CD8-positive, alpha-beta memory T cell (primary cell): ENCODE data around the gene FBXO34. TPM values are rescaled to one million over a fixed set of nuclear protein-coding genes. Genes with fewer than 3 reads are reported as not detected.

Experiments used
- CTCF ChIA-PET: fragments of 350-600 bp; sonication (Branson Sonifier 250); formaldehyde crosslinking; loops from one replicate; lab custom pipeline; 2021; ENCODE audit warnings: antibody characterized with exemption; lab: Charles Lee
- POLR2A ChIA-PET: fragments of 350-600 bp; sonication (Branson Sonifier 250); formaldehyde crosslinking; loops from one replicate; lab custom pipeline; 2021; ENCODE audit warnings: antibody characterized with exemption; lab: Charles Lee
- DNase-seq, 5 donors: peaks; one replicate each; pipeline versions ENCODE4 v3.0.0 to v3.0.0-alpha.2; 2020 to 2022; ENCODE audit warnings: mixed read lengths in 1 of 5
- H3K27ac ChIP-seq: one replicate; pipeline ENCODE4 v1.7.0; 2013; ENCODE audit warnings: low read depth, mild to moderate bottlenecking, low read length, moderate library complexity
- H3K27me3 ChIP-seq: 2 replicates; pipeline ENCODE4 v1.7.0; 2013; ENCODE audit warnings: low read length, mild to moderate bottlenecking; ENCODE audit not compliant: insufficient read depth, poor library complexity, severe bottlenecking
- H3K36me3 ChIP-seq: 2 replicates; pipeline ENCODE4 v1.7.0; 2013; ENCODE audit warnings: mild to moderate bottlenecking, low read length, moderate library complexity; ENCODE audit not compliant: insufficient read depth
- H3K4me1 ChIP-seq: 2 replicates; pipeline ENCODE4 v1.7.0; 2013; ENCODE audit warnings: mild to moderate bottlenecking, low read length, moderate library complexity; ENCODE audit not compliant: insufficient read depth
- H3K4me3 ChIP-seq: 2 replicates; pipeline ENCODE4 v1.7.0; 2013; ENCODE audit warnings: mild to moderate bottlenecking, low read length
- H3K9me3 ChIP-seq: 2 replicates; pipeline ENCODE4 v1.7.0; 2013; ENCODE audit warnings: mild to moderate bottlenecking, low read length
- H3K27ac Mint-ChIP-seq, 8 donors: one replicate each; pipeline ENCODE4 v1.8.0; 2020 to 2021; ENCODE audit warnings: mixed read lengths in 8 of 8, mild to moderate bottlenecking in 6 of 8, inconsistent platforms in 3 of 8, moderate library complexity in 3 of 8
- H3K27me3 Mint-ChIP-seq, 2 donors: one replicate each; pipeline ENCODE4 v1.8.0; 2020 to 2021; ENCODE audit warnings: mixed read lengths in 2 of 2, mild to moderate bottlenecking in 1 of 2, moderate library complexity in 1 of 2
- H3K36me3 Mint-ChIP-seq, 3 donors: one replicate each; pipeline ENCODE4 v1.8.0; 2020 to 2021; ENCODE audit warnings: mixed read lengths in 3 of 3, inconsistent platforms in 1 of 3, mild to moderate bottlenecking in 1 of 3
- H3K4me1 Mint-ChIP-seq, 3 donors: one replicate each; pipeline ENCODE4 v1.8.0; 2020 to 2021; ENCODE audit warnings: mixed read lengths in 3 of 3, inconsistent platforms in 1 of 3, mild to moderate bottlenecking in 1 of 3
- H3K4me3 Mint-ChIP-seq, 7 donors: one replicate each; pipeline ENCODE4 v1.8.0; 2020 to 2021; ENCODE audit warnings: mixed read lengths in 7 of 7, mild to moderate bottlenecking in 6 of 7, moderate library complexity in 4 of 7, inconsistent platforms in 2 of 7
- H3K9me3 Mint-ChIP-seq, 5 donors: one replicate each; pipeline ENCODE4 v1.8.0; 2020 to 2022; ENCODE audit warnings: mixed read lengths in 5 of 5, mild to moderate bottlenecking in 3 of 5, moderate library complexity in 2 of 5, inconsistent platforms in 1 of 5
- polyA plus RNA-seq: library from polyadenylated mRNA; unstranded; fragments of 300-500 nt; fragmentation: Illumina TruSeq; gene quantifications from one replicate; pipeline ENCODE4 v1.2.3, GENCODE V29; 2021
- total RNA-seq, 2 experiments: library from RNA; stranded (reverse); gene quantifications; one replicate each; pipeline ENCODE4 v1.2.3, GENCODE V29; 2021

FBXO34 gene
- total and polyA plus RNA-seq, 3 experiments from 2014 or later = 16.2 to 37.1 (median 17.9) TPM

DNA sequence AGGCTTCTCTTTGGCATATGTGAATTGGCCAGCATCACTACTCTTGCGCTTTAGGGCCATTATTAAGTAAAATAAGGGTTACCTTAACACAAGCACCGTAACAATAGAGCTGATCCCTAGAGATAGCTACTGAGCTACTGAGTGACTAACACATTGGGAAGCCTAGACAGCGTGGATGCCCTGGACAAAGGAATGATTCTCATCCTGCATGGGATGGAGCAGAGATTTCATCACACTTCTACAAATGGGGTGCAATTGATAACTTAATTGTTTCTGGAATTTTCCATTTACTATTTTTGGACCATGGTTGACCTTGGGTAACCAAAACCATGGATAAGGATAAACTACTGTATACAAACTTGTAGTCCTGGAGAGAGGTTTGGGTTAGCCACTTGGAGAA, 57.1 kb downstream of the FBXO34 start:
- Histone ChIP-seq H3K9me3 (no peaks in the 10 kb centered on the region), H3K36me3 (no peaks in the 10 kb centered on the region), H3K4me1 (peaks cover 27% of the 10 kb centered on the region), H3K27ac (no peak overlapping the region), H3K27me3 (no peaks in the 10 kb centered on the region), H3K4me3 (no peak overlapping the region)
- peak overlapping the region in 3 of 8 donors; percentile 7 to 53 (median 14) for H3K27ac Mint-ChIP-seq
- no peak for DNase-seq
- ChIA-PET POLR2A (no interaction called here), CTCF (interaction anchor here (2.3 kb wide), 1 partner anchor 58 kb away, joined by 6 read pairs; no protein-coding TSS in a partner anchor)
- peak overlapping the region in 1 of 7 donors; percentile 24 for H3K4me3 Mint-ChIP-seq
- peaks cover 60 to 73% (median 67%) of the 10 kb centered on the region in 3 donors for H3K4me1 Mint-ChIP-seq
- no peaks in the 10 kb centered on the region for H3K27me3 Mint-ChIP-seq
- H3K9me3 Mint-ChIP-seq = no peaks in the 10 kb centered on the region
- peaks cover 0 to 18% (median 0%) of the 10 kb centered on the region in 3 donors for H3K36me3 Mint-ChIP-seq

DNA sequence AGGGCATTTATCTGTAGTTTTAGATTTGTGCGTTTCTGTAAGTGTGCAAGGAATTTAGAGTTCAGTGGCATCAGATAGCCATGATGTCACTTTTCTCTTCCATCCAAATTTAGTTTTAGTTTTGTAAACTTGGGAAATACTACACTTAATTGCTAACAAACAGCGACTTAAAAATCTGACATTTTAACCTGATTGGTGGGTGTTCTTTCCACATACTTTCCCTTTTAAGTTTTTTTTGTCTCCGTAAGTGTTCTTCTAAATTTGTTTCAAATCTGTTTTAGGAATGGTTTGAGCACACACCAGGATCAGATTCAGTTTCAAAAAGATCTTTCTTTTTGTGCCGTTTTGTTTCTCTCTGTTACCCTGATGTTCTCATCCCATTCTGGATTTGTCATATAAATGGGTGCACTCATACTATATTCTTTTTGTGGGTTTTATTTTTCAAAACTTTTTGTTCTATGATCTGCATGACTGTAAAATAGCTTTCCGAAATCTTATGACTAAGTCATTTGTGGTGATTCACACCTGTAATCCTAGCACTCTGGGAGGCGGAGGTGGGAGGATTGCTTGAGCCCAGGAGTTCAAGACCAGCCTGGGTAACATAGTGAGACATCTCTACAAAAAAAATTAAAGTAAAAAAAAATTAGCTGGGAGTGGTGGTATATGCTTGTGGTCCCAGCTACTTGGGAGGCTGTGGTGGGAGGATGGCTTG, 58.9 kb downstream of the FBXO34 start:
- Mint-ChIP-seq H3K4me1 (peaks cover 73 to 83% (median 77%) of the 10 kb centered on the region in 3 donors), H3K36me3 (peaks cover 0 to 5% (median 0%) of the 10 kb centered on the region in 3 donors), H3K4me3 (peak overlapping the region in 1 of 7 donors; percentile 48), H3K27ac (peak overlapping the region in 6 of 8 donors; percentile 37 to 83 (median 63)), H3K27me3 (no peaks in the 10 kb centered on the region), H3K9me3 (no peaks in the 10 kb centered on the region)
- POLR2A ChIA-PET = interaction anchor here (0.5 kb wide), 1 partner anchor 31 kb away, joined by 3 read pairs; no protein-coding TSS in a partner anchor
- H3K27ac ChIP-seq = no peak overlapping the region
- CTCF ChIA-PET = interaction anchor here (1.0 to 2.0 kb wide), 5 partner anchors 13 to 59 kb away, joined by 3 to 5 read pairs (median 4); partner anchors contain the start of gene FBXO34
- H3K27me3 ChIP-seq = no peaks in the 10 kb centered on the region
- no peaks in the 10 kb centered on the region for H3K9me3 ChIP-seq
- H3K4me3 ChIP-seq = no peak overlapping the region
- no peak for DNase-seq
- H3K36me3 ChIP-seq = no peaks in the 10 kb centered on the region
- peaks cover 46% of the 10 kb centered on the region for H3K4me1 ChIP-seq

DNA sequence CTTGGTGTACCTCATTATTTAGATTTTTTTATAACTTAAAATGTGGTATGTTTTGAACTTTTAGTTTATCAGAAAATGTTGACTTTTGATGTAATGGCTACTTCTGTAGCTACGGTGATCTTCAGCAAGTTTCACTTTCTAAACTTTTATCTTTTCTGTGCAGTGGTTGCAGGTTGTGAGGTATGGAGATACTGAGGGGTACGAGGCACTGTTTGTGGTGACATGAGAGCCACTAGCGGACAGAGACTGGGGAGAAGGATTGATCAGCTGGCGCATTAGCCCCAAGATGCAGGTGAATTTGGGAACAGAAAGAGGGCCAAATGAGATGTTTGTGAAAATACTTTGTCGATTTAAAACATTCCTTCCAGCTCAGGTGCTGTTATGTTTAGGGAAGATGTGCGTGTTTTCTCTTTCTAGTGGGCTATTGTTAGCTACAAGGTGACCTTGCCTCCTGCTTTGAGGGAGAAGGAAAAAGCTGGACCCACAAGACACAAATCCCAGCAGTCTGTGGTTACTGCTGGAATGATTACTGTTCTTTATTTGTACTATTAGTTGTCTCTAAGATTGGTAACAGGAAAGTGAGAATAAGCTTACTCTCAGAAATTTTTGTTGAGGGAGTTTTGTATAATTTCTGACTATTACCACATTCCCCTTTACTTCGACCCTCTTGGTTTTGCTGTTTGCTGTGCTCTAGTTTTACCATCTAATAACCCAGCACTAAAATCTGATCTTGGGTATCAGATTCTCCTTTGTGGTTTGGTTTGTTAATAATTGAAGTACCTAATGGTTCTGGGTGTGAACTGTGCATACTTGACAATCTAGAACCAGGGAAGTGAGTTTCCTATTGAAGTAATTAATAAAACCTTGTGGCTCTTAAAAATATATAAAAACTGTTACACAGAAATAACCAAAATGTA, 61.7 kb downstream of the FBXO34 start:
- peak in 3 of 5 donors; percentile 17 to 51 (median 46) for DNase-seq
- POLR2A ChIA-PET = interaction anchor here (0.6 to 1.9 kb wide), 6 partner anchors 21 to 229 kb away, joined by 3 to 18 read pairs (median 4); partner anchors contain the start of gene FBXO34
- peak overlapping the region; percentile 88 to 99 (median 96) for H3K27ac Mint-ChIP-seq
- CTCF ChIA-PET = interaction anchor here (1.3 to 3.4 kb wide), 5 partner anchors 13 to 281 kb away, joined by 3 to 30 read pairs (median 3); partner anchors contain the start of genes FBXO34 and MAPK1IP1L
- peaks cover 0 to 2% (median 0%) of the 10 kb centered on the region in 3 donors for H3K36me3 Mint-ChIP-seq
- H3K4me3 ChIP-seq = peak overlapping the region; percentile 49
- no peaks in the 10 kb centered on the region for H3K9me3 ChIP-seq
- no peaks in the 10 kb centered on the region for H3K27me3 ChIP-seq
- H3K27me3 Mint-ChIP-seq = peaks cover 0 to under 1% of the 10 kb centered on the region in 2 donors
- H3K27ac ChIP-seq = peak overlapping the region; percentile 53
- peaks cover 78 to 90% (median 84%) of the 10 kb centered on the region in 3 donors for H3K4me1 Mint-ChIP-seq
- H3K4me3 Mint-ChIP-seq = peak overlapping the region; percentile 83 to 91 (median 89)
- peaks cover 63% of the 10 kb centered on the region for H3K4me1 ChIP-seq
- no peaks in the 10 kb centered on the region for H3K9me3 Mint-ChIP-seq
- H3K36me3 ChIP-seq = no peaks in the 10 kb centered on the region

DNA sequence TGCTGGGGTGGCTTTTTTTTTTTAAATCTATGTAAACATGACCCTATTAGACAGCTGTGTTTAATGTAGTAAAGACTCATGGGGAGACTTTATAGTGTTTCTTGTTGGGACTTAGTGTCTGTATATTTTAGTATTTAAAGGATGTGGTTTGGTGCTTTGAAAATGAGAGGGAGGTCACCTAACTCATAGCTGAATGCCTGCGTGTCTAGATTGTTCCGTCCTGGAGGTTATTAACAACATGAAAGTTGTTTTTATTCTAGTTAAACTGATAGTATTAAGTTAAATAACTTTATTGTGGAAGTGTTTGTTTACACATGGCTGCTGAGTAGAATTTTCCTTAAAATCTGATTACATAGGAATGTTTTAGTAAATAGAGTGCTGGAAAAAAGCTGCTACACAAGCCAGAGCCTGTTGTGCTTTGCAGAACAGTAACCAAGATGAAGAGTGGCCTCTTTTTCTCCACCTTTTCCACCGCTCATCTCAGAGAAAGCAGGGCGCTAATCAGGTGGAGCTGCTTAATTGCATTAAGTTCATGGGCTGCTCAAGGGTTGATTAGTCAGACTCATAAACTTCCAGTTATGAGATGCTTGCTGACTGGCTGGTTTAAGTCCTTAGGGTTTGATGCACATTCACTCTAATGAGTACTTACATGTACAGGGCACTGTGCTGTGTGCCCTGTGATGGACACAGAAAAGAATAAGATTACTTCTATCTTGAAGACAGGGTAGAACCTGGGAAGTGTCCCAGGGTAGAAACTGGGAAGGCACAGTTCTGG, 62.7 kb downstream of the FBXO34 start:
- H3K27ac Mint-ChIP-seq = peak overlapping the region; percentile 88 to 99 (median 96)
- peak overlapping the region; percentile 33 for H3K4me3 ChIP-seq
- no peaks in the 10 kb centered on the region for H3K9me3 Mint-ChIP-seq
- H3K4me3 Mint-ChIP-seq = peak overlapping the region; percentile 68 to 90 (median 88)
- H3K4me1 ChIP-seq = peaks cover 70% of the 10 kb centered on the region
- no peaks in the 10 kb centered on the region for H3K36me3 ChIP-seq
- H3K36me3 Mint-ChIP-seq = peaks cover 0 to 2% (median 0%) of the 10 kb centered on the region in 3 donors
- H3K27me3 ChIP-seq = no peaks in the 10 kb centered on the region
- peaks cover 0 to 2% of the 10 kb centered on the region in 2 donors for H3K27me3 Mint-ChIP-seq
- H3K27ac ChIP-seq = peak overlapping the region; percentile 66
- CTCF ChIA-PET = interaction anchor here (1.1 to 3.4 kb wide), 3 partner anchors 18 to 62 kb away, joined by 3 to 30 read pairs (median 29); partner anchors contain the start of gene FBXO34
- no peak for DNase-seq
- POLR2A ChIA-PET = interaction anchor here (0.6 to 1.9 kb wide), 6 partner anchors 20 to 230 kb away, joined by 3 to 18 read pairs (median 4); partner anchors contain the start of gene FBXO34
- peaks cover 82 to 94% (median 90%) of the 10 kb centered on the region in 3 donors for H3K4me1 Mint-ChIP-seq
- H3K9me3 ChIP-seq = no peaks in the 10 kb centered on the region

DNA sequence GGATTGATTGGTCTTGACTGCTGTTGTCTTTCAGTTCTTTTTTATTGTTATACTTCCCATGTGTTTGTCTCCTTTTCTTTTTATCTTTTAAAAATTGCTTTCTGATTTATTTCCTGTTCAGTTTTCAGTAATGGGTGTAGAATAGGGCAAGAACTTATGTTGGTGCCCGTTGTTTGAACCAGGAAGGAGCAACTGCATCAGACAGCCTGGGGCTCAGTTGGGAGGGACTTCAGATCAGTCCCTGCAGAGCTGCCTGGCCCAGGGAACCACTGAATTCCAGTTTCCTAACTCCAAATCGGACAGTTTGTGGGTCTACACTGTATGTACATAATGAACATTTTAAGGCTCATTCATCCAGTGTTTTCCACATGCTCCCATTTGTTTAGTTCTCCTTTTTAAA, 64.9 kb downstream of the FBXO34 start:
- Histone ChIP-seq H3K36me3 (no peaks in the 10 kb centered on the region), H3K27ac (no peak overlapping the region), H3K27me3 (no peaks in the 10 kb centered on the region), H3K9me3 (no peaks in the 10 kb centered on the region), H3K4me1 (peaks cover 79% of the 10 kb centered on the region), H3K4me3 (no peak overlapping the region)
- POLR2A ChIA-PET = no interaction called here
- Mint-ChIP-seq H3K9me3 (no peaks in the 10 kb centered on the region), H3K4me1 (peaks cover 83 to 94% (median 90%) of the 10 kb centered on the region in 3 donors), H3K27me3 (peaks cover 0 to 2% of the 10 kb centered on the region in 2 donors), H3K36me3 (peaks cover 0 to 2% (median 0%) of the 10 kb centered on the region in 3 donors), H3K4me3 (peak overlapping the region; percentile 23 to 60 (median 51)), H3K27ac (peak overlapping the region; percentile 45 to 97 (median 90))
- CTCF ChIA-PET = interaction anchor here (1.0 to 1.9 kb wide), 2 partner anchors 19 to 65 kb away, joined by 3 to 5 read pairs; no protein-coding TSS in a partner anchor
- peak in 2 of 5 donors; percentile 20 to 50 for DNase-seq

DNA sequence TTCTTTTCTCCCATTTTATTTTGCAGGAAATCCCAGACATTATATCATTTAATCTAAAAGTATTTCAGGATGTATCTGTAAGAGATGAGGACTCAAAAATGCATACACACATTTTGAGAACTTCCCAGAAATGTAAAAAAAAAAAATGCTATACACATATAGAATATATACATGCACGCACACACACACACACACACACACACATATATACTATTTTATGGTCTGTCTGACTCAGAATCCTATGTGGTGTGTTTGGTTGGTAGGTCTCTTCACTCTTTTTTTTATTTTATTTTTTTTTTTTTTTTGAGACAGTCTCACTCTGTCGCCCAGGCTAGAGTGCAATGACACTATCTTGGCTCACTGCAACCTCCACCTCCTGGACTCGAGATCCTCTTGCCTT, 65.5 kb downstream of the FBXO34 start:
- Histone ChIP-seq H3K27me3 (no peaks in the 10 kb centered on the region), H3K27ac (no peak overlapping the region), H3K4me3 (no peak overlapping the region), H3K4me1 (peaks cover 83% of the 10 kb centered on the region), H3K9me3 (no peaks in the 10 kb centered on the region), H3K36me3 (no peaks in the 10 kb centered on the region)
- Mint-ChIP-seq H3K9me3 (no peaks in the 10 kb centered on the region), H3K36me3 (peaks cover 0 to 2% (median 0%) of the 10 kb centered on the region in 3 donors), H3K27ac (peak overlapping the region; percentile 71 to 97 (median 91)), H3K4me1 (peaks cover 86 to 98% (median 94%) of the 10 kb centered on the region in 3 donors), H3K4me3 (peak overlapping the region; percentile 23 to 74 (median 60)), H3K27me3 (peaks cover 0 to 2% of the 10 kb centered on the region in 2 donors)
- DNase-seq = no peak
- ChIA-PET POLR2A (no interaction called here), CTCF (interaction anchor here (1.0 to 1.9 kb wide), 2 partner anchors 18 to 66 kb away, joined by 3 to 5 read pairs; no protein-coding TSS in a partner anchor)
